Brain pericyte (primary cell): ENCODE data around the gene POP5.
"Not testable (repeated sequence)": the region's sequence is repeated elsewhere in the genome, so short reads cannot be mapped to it uniquely, and the experiment has no call there.

Experiments
- DNase-seq: peaks from one replicate; pipeline ENCODE4 v3.0.0-alpha.2; 2012; ENCODE audit warnings: low read depth, low spot score

POP5 gene

DNA sequence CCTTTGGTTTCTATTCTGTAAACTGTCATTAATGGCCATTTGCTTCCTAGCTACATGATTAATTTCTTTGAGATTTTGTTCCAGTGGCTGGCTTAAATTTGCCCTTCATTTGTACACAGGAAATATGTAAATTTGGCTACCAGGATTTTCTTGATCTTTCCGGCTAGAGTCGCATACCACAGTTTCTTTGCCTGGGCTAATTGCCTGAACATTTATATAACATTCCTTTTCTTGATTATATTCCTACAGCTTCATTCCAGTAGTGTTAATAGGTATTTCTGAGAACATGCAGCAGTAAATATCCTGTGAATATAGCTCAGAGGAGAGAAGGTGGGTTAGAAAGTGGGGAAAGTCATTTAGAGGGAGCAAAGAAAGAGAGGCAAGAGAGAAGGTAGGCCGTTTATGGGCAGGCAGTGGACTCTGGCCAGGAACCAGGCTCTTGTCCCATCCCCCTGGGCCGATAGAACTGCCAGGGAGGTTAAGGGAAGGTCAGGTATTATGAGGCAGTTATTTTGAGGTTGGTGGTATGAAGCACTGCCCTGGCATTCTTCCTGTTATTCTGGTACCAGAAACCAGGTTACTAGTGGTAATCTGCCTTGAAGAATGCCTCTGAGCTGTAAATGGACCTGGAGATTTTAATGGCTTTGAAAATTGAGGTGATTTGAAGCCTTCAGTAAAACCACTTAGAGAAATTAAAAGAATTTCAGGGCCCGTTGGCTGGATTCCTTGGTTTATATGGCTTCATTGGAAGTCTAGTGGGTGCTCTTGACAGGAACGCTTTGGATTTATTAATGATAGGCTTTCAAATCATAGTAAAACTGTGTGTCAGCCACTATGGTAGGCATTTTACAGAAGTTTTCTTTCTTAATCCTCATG lies 42.7 kb downstream of the POP5 start:
- no peak for DNase-seq

DNA sequence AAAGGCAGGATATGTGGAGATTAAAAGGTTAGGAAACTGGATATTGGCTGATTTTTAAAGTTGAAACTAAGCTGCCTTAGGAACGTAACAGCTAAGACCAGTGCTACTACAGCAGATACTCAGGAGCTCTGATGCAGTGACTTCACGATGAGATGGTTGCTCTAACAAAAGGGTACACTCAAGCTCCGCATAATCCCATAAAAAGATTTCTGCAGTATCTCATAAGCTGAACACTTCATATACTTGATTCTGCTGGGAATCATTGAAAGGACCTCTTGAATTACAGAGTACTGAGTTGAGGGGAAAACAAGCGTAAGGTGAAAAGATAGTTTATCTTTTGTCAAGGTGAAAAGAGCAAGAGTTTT lies 43.4 kb downstream of the POP5 start:
- no peak for DNase-seq

DNA sequence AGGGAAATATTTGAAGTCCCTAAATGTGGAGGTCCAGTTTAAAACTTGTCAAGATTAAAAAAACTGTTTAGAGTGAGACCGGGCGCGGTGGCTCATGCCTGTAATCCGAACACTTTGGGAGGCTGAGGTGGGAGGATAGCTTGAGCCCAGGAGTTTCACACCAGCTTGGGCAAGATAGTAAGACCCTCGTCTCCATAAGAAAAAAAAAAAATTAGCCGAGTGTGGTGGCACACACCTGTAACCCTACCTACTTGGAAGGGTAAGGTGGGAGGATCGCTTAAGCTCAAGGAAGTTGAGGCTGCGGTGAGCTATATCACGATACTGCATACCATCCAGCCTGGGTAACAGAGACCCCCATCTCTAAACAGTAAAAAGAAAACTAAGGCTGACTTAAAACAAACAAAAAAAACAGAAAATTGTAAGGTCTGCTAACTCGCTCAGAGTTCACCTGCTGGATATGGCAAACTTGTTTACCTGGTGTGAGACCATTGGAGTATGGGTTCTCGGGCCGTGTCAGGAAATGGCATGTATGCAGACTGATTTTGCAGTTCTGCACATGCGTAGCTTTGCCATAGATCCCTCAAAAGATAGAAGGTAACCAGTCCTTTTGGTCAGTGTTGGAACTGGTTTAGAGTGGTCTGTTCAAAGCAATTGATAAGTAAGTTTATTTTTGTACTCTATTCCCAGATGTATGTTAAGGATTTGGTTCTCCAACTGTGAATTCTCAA lies 45.0 kb downstream of the POP5 start:
- DNase-seq: no peak

DNA sequence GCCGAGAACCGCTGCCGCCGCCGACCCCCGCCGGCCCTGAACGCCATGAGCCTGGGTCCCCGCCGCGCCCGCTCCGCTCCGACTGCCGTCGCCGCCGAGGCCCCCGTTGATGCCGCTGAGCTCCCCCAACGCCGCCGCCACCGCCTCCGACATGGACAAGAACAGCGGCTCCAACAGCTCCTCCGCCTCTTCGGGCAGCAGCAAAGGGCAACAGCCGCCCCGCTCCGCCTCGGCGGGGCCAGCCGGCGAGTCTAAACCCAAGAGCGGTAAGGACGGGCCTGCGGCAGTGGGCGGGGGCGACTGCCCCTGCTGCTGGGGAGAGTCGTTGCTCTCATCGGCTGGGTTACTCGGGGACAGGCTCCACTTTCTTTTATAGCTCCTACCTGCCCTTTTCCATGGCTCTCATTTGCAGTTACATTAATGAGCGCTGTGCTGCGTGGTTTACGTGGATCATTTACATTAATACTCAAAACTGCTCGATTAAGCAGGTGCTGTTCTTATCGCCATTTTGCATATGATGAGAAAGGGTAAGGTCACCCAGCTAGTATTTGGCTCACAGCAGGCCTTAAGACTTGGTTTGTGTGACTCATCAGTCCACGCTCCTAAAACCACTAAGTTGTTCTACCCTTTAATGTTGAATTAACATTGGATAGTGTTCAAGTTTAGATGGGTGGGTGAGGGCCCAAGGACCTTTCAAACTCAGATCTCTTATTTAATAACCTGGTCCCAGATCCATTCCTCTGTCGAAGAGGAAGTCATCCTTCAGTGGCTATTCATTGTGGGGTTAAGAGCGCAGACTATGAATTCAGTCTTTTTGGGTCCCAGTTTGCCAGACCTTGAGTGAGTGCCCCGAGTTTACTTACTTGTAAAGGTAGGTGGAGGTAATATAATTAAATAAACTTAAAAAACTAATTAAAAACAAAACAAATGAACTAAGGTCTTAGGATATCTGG lies 46.2 kb downstream of the POP5 start:
- no peak for DNase-seq

DNA sequence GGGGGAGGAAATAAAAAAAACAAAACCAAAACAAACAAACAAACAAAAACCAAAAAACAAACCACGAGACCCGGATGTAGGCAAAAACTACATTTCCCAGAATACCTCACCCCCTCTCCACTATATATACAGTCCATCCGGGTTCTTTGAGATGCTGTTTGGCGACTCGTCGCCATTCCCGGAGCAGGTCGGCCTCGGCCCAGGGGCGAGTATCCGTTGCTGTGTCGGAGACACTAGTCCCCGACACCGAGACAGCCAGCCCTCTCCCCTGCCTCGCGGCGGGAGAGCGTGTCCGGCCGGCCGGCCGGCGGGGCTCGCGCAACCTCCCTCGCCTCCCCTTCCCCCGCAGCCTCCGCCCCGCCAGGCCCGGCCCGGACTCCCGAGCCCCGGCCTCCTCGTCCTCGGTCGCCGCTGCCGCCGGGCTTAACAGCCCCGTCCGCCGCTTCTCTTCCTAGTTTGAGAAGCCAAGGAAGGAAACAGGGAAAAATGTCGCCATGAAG lies 46.9 kb downstream of the POP5 start, which contains the start of gene RNF10:
RNF10 (plus strand) TSS at position 154 of the 500 bp plus-strand sequence. CDS start 456 bp downstream, outside the sequence.
- no peak for DNase-seq

DNA sequence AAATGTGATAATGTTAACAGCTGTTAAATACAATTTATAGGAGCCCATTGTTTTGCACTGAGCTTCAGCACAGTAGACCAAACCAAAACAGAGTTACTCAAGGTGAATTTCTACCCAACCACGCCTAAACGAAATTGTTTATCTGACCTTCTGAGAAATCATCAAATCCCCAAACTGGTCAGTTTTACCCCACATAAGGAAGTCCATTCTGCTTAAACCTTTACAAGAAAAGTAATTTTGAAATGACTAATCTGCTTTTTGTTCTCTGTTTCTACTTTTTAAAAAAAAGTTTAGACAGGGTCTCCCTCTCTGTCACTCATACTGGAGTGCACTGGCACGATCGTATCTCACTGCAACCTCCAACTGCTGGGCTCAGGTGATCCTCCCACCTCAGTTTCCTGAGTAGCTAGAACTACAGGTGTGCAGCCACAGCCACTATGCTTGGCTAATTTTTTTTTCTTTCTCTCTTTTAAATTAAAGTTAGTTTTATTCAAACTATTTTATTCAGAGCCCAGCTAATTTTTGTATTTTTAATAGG lies 48.4 kb downstream of the POP5 start:
- DNase-seq: no peak

DNA sequence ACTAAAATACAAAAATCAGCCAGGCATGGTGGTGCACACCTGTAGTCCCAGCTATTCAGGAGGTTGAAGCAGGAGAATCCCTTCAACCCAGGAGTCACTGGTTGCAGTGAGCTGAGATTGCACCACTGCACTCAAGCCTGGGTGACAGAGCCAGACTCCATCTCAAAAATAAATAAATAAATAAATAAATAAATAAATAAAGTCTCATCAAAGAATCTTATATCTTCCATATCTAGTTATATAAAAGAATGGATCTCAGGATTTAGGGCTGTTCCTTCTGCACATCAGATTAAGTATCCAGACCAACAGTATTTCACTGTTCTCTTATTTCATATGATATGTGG lies 50.8 kb downstream of the POP5 start:
- DNase-seq: not testable (repeated sequence)

DNA sequence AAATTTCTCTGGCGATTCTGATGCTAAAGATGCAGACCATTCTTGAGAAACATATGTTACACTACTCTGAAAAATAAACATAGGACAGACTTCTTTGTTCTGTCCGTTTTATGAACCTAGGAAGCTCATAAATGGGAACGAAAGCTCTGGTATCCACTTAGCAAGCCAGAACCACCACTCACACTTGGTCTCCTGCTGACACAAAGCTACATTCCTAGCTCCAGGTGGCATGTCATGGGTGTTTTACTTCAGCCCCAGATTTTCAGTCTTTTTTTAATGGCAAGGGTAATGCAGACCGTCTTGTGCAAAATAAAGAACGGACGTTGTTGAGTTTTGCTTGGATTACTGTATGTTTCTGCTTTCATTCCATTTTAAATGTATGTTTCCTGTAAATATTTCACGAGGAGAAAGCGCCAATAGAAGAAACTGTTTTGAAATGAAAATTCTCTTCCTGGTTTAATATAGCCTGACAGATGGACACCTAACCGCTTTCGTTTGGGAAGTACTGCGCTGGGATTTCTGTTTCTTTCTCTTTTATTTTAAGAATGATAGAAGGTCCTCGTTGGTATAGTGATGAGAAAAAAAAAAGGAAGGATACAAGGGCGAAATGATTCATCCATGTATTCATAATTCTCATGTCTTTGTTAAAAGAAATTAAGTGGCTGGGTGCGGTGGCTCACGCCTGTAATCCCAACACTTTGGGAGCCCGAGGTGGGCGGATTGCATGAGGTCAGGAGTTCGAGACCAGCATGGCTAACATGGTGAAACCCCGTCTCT lies 51.4 kb downstream of the POP5 start:
- DNase-seq: no peak

DNA sequence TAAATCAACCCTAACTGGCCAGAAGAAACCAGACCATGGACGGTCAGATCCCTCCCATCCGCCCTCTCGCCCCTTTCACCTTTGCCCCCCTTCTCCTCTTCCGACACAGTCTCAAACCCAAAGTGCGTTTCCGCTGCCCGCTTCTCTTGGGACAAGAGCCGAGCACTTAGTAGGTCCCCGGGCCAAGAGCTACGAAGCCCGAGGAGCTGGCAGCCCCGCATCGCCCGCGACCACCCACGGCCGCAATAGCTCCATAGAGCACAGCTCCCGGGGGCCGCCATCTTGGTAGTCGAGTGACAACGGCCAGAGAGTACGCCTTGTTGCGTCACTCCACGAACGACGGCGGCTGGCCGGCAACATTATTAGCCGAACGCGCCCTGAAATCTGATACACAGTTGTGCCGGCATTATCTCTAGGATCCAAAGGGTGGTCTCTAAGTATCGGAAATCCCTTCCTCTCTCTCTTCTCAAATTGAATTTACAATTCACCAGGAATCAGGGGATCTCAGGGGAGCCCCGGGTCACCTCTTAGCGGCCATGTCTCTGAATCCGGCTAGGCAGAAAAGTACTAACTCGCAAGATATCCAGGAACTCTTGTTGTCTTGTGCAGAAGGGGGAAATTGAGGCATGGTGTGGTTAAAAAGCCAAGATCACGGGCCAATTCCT lies 52.2 kb downstream of the POP5 start, which contains the start of gene COQ5:
COQ5 (minus strand) TSS at position 298 of the 665 bp plus-strand sequence; CDS start at position 281, 17 bp downstream.
- peak; percentile 58 for DNase-seq
